HepG2 (cell line): Measurements from ENCODE around the gene TDRD10. TPM values are rescaled to one million over a fixed set of nuclear protein-coding genes. Genes with fewer than 3 reads are reported as not detected.

Source experiments
- ARID3A ChIP-seq: IDR thresholded peaks from 2 replicates; pipeline ENCODE4 v1.6.1; 2012; ENCODE audit warnings: low read depth, low read length, improper control_type of control experiment
- CERS6 ChIP-seq: sonication (generic); formaldehyde crosslinking; IDR thresholded peaks from 2 replicates; pipeline ENCODE4 v1.5.0; 2020; ENCODE audit warnings: missing genetic modification reagents
- IRX3 ChIP-seq: sonication (generic); formaldehyde crosslinking; IDR thresholded peaks from 2 replicates; pipeline ENCODE4 v1.8.1; 2023; ENCODE audit warnings: mild to moderate bottlenecking, low read depth, missing genetic modification reagents, borderline replicate concordance
- MAZ ChIP-seq, 2 experiments: sonication (generic) in 1 of 2; formaldehyde crosslinking in 1 of 2; IDR thresholded peaks; 2 replicates each; pipeline versions ENCODE4 v1.5.0 to v1.6.1; 2012 to 2020; ENCODE audit warnings: low read depth in 2 of 2, mild to moderate bottlenecking in 2 of 2, borderline replicate concordance in 1 of 2, improper control_type of control experiment in 1 of 2, low read length in 1 of 2, missing genetic modification reagents in 1 of 2, moderate library complexity in 1 of 2
- SAFB2 ChIP-seq: sonication (generic); formaldehyde crosslinking; IDR thresholded peaks from 2 replicates; pipeline ENCODE4 v1.5.1; 2020; ENCODE audit warnings: missing genetic modification reagents, low read depth, mild to moderate bottlenecking, borderline replicate concordance
- TCF7L2 ChIP-seq: IDR thresholded peaks from 2 replicates; pipeline ENCODE4 v1.6.1; 2011; ENCODE audit warnings: mild to moderate bottlenecking, low read depth, low read length, moderate library complexity
- THYN1 ChIP-seq: sonication (generic); formaldehyde crosslinking; IDR thresholded peaks from 2 replicates; pipeline ENCODE4 v1.8.1; 2023; ENCODE audit warnings: low read depth, mild to moderate bottlenecking, moderate library complexity, missing genetic modification reagents, borderline replicate concordance
- ZNF225 ChIP-seq: sonication (generic); formaldehyde crosslinking; IDR thresholded peaks from 2 replicates; pipeline ENCODE4 v1.4.0; 2020; ENCODE audit warnings: mild to moderate bottlenecking, missing genetic modification reagents
- ZNF557 ChIP-seq: sonication (generic); formaldehyde crosslinking; IDR thresholded peaks from 2 replicates; pipeline ENCODE4 v1.4.0; 2020; ENCODE audit warnings: missing genetic modification reagents
- ZNF788 ChIP-seq: sonication (generic); formaldehyde crosslinking; IDR thresholded peaks from 2 replicates; pipeline ENCODE4 v1.5.0; 2020; ENCODE audit warnings: mild to moderate bottlenecking, missing genetic modification reagents, borderline replicate concordance
- ZNF792 ChIP-seq: IDR thresholded peaks from 2 replicates; pipeline ENCODE4 v1.6.1; 2016
- ZSCAN30 ChIP-seq: sonication (generic); formaldehyde crosslinking; IDR thresholded peaks from 2 replicates; pipeline ENCODE4 v1.5.0; 2020; ENCODE audit warnings: mild to moderate bottlenecking, missing genetic modification reagents
- polyA plus RNA-seq, 8 experiments: library from polyadenylated mRNA; depleted of rRNA in 3 of 8; stranded (reverse) in 7 of 8; unstranded in 1 of 8; fragments of >200 nt; fragmentation: Illumina TruSeq in 4 of 8; extraction: Trizol in 4 of 8; gene quantifications; 2 replicates each; pipeline versions ENCODE4 v1.2.1 to v1.2.3, GENCODE V29; 2011 to 2016; ENCODE audit warnings: low read depth in 4 of 8, missing spikeins in 1 of 8, mixed read lengths in 1 of 8; ENCODE audit not compliant: insufficient read depth in 1 of 8
- total RNA-seq, 5 experiments: library from RNA; depleted of rRNA; stranded (reverse); fragments of >200 nt; fragmentation: Illumina TruSeq; extraction: Trizol; gene quantifications; 2 replicates each; pipeline ENCODE4 v1.2.3, GENCODE V29; 2016; ENCODE audit warnings: low read depth in 1 of 5
- TF ChIP-seq, protein P1 (sequence below): sonication (generic); formaldehyde crosslinking; IDR thresholded peaks from 2 replicates; pipeline ENCODE4 v1.4.0; 2020; ENCODE audit warnings: low read depth, missing genetic modification reagents
- TF ChIP-seq, protein P2 (sequence below): sonication (generic); formaldehyde crosslinking; IDR thresholded peaks from 2 replicates; pipeline ENCODE4 v1.8.1; 2023; ENCODE audit warnings: mild to moderate bottlenecking, missing genetic modification reagents
- TF ChIP-seq, protein P3 (sequence below): sonication (generic); formaldehyde crosslinking; IDR thresholded peaks from 2 replicates; pipeline ENCODE4 v1.8.1; 2023; ENCODE audit warnings: missing genetic modification reagents, inconsistent platforms, borderline replicate concordance
- TF ChIP-seq, protein P4 (sequence below): IDR thresholded peaks from 2 replicates; pipeline ENCODE4 v1.6.1; 2018; ENCODE audit warnings: missing genetic modification reagents

The TDRD10 gene
- total and polyA plus RNA-seq, 2 of the 13 experiments (the other 11 are each of a cell fraction or from before 2014, with no cell fraction given), result not detected

DNA sequence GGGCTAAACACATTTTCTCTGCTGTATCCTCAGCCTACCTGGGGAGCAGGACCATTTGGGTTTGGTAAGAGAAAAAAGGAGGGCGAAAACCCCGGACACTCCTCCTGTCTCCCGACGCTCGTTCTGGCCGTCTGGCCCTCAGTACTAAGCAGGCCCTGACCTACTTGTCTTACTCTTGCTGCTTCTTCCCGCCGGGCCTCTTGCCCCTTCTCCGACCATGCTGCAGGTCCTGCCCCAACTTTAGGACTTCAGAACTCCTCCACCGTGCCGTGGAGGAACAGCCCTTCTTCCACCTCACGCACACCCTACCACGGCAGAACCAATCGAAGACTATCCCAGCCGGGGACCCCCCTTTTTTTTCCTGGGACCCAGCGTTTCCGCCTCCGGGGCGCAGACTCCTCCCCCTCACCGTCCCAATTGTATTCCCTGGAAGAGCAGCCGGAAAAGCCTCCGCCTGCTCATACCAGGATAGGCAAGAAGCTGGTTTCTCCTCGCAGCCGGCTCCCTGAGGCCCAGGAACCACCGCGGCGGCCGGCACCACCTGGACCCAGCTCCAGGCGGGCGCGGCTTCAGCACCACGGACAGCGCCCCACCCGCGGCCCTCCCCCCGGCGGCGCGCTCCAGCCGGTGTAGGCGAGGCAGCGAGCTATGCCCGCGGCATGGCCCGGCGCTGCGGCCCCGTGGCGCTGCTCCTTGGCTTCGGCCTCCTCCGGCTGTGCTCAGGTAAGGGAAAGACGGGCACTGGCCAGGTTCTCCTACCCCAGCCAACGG lies 65.6 kb downstream of the TDRD10 start, which contains the start of gene CHRNB2 (continued):
- TF ChIP-seq, protein P1, sequence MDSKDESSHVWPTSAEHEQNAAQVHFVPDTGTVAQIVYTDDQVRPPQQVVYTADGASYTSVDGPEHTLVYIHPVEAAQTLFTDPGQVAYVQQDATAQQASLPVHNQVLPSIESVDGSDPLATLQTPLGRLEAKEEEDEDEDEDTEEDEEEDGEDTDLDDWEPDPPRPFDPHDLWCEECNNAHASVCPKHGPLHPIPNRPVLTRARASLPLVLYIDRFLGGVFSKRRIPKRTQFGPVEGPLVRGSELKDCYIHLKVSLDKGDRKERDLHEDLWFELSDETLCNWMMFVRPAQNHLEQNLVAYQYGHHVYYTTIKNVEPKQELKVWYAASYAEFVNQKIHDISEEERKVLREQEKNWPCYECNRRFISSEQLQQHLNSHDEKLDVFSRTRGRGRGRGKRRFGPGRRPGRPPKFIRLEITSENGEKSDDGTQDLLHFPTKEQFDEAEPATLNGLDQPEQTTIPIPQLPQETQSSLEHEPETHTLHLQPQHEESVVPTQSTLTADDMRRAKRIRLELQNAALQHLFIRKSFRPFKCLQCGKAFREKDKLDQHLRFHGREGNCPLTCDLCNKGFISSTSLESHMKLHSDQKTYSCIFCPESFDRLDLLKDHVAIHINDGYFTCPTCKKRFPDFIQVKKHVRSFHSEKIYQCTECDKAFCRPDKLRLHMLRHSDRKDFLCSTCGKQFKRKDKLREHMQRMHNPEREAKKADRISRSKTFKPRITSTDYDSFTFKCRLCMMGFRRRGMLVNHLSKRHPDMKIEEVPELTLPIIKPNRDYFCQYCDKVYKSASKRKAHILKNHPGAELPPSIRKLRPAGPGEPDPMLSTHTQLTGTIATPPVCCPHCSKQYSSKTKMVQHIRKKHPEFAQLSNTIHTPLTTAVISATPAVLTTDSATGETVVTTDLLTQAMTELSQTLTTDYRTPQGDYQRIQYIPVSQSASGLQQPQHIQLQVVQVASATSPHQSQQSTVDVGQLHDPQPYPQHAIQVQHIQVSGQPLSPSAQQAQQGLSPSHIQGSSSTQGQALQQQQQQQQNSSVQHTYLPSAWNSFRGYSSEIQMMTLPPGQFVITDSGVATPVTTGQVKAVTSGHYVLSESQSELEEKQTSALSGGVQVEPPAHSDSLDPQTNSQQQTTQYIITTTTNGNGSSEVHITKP, result 0 out of 2 replicates have a peak, but pooled peaks have one; percentile 33
- TF ChIP-seq ZNF557 (CRISPR knock-in tag) (peak; percentile 94; the same call in 1 of the 2 replicates), IRX3 (peak; percentile 98), ZSCAN30 (CRISPR knock-in tag) (peak; percentile 25; the same call in 1 of the 2 replicates), THYN1 (0 out of 2 replicates have a peak, but pooled peaks have one; percentile 63), SAFB2 (CRISPR knock-in tag) (peak; percentile 94), ZNF225 (CRISPR knock-in tag) (peak; percentile 93; the same call in 1 of the 2 replicates), TCF7L2 (no peak), ZNF792 (peak; percentile 98), CERS6 (CRISPR knock-in tag) (no peak), ARID3A (no peak), ZNF788 (CRISPR knock-in tag) (peak; percentile 89; the same call in 1 of the 2 replicates), MAZ (IDR thresholded peaks at IDR 0.05; ENCODE audit: borderline replicate concordance, low read depth, low read length) (0 out of 2 replicates have a peak, but pooled peaks have one; percentile 67), MAZ (CRISPR knock-in tag; IDR thresholded peaks at IDR 0.05; ENCODE audit: low read depth) (peak; percentile 97)
- TF ChIP-seq, protein P2, sequence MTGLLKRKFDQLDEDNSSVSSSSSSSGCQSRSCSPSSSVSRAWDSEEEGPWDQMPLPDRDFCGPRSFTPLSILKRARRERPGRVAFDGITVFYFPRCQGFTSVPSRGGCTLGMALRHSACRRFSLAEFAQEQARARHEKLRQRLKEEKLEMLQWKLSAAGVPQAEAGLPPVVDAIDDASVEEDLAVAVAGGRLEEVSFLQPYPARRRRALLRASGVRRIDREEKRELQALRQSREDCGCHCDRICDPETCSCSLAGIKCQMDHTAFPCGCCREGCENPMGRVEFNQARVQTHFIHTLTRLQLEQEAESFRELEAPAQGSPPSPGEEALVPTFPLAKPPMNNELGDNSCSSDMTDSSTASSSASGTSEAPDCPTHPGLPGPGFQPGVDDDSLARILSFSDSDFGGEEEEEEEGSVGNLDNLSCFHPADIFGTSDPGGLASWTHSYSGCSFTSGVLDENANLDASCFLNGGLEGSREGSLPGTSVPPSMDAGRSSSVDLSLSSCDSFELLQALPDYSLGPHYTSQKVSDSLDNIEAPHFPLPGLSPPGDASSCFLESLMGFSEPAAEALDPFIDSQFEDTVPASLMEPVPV (CRISPR knock-in tag), result peak; percentile 97
- TF ChIP-seq, protein P3, sequence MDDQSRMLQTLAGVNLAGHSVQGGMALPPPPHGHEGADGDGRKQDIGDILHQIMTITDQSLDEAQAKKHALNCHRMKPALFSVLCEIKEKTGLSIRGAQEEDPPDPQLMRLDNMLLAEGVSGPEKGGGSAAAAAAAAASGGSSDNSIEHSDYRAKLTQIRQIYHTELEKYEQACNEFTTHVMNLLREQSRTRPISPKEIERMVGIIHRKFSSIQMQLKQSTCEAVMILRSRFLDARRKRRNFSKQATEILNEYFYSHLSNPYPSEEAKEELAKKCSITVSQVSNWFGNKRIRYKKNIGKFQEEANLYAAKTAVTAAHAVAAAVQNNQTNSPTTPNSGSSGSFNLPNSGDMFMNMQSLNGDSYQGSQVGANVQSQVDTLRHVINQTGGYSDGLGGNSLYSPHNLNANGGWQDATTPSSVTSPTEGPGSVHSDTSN, result peak; percentile 91
- TF ChIP-seq, protein P4, sequence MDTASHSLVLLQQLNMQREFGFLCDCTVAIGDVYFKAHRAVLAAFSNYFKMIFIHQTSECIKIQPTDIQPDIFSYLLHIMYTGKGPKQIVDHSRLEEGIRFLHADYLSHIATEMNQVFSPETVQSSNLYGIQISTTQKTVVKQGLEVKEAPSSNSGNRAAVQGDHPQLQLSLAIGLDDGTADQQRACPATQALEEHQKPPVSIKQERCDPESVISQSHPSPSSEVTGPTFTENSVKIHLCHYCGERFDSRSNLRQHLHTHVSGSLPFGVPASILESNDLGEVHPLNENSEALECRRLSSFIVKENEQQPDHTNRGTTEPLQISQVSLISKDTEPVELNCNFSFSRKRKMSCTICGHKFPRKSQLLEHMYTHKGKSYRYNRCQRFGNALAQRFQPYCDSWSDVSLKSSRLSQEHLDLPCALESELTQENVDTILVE (CRISPR knock-in tag), result peak; percentile 89; the same call in 1 of the 2 replicates
